HEK293 (cell line): Measurements from ENCODE around the gene KITLG.

Experiments
- SALL2 ChIP-seq: fragments of 450-650 bp; formaldehyde crosslinking; IDR thresholded peaks from 2 replicates; pipeline ENCODE4 v1.5.0; 2017; ENCODE audit warnings: missing biosample characterization, mild to moderate bottlenecking, missing genetic modification characterization, borderline replicate concordance
- ZNF121 ChIP-seq: fragments of 450-650 bp; formaldehyde crosslinking; IDR thresholded peaks from 2 replicates; pipeline ENCODE4 v1.5.1; 2016; ENCODE audit warnings: missing biosample characterization, missing genetic modification characterization
- ZNF324 ChIP-seq: fragments of 450-650 bp; formaldehyde crosslinking; IDR thresholded peaks from 2 replicates; pipeline ENCODE4 v1.5.1; 2016; ENCODE audit warnings: missing biosample characterization, missing genetic modification characterization
- ZNF660 ChIP-seq: fragments of 450-650 bp; IDR thresholded peaks from 2 replicates; pipeline ENCODE4 v1.5.1; 2018; ENCODE audit warnings: missing biosample characterization, mild to moderate bottlenecking, missing genetic modification characterization
- TF ChIP-seq, protein P1 (sequence below): fragments of 450-650 bp; formaldehyde crosslinking; IDR thresholded peaks from 2 replicates; pipeline ENCODE4 v1.5.1; 2016; ENCODE audit warnings: missing biosample characterization, missing genetic modification characterization

DNA sequence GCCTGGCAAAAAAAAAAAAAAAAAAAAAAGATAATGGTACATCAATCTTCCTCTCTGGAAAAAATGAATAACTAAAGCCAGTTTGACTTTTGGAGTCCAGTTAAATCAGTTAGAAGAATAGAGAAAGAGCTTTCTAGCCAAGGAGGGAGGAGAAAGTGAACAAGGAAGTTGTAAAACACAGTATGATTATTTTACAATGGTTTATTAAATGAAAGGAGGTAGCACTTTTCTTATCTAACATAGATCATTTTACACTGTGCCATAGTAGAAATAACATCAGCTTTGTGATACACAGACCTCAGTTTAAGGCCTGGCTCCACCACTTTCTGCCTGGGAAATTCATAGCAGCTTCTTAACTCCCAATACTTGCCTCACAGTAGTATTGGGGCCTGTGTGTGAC is 15.4 kb upstream of the KITLG start:
- TF ChIP-seq, protein P1, sequence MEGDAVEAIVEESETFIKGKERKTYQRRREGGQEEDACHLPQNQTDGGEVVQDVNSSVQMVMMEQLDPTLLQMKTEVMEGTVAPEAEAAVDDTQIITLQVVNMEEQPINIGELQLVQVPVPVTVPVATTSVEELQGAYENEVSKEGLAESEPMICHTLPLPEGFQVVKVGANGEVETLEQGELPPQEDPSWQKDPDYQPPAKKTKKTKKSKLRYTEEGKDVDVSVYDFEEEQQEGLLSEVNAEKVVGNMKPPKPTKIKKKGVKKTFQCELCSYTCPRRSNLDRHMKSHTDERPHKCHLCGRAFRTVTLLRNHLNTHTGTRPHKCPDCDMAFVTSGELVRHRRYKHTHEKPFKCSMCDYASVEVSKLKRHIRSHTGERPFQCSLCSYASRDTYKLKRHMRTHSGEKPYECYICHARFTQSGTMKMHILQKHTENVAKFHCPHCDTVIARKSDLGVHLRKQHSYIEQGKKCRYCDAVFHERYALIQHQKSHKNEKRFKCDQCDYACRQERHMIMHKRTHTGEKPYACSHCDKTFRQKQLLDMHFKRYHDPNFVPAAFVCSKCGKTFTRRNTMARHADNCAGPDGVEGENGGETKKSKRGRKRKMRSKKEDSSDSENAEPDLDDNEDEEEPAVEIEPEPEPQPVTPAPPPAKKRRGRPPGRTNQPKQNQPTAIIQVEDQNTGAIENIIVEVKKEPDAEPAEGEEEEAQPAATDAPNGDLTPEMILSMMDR = no peak
- TF ChIP-seq ZNF324 (tag by site-specific recombination) = no peak
- no peak for TF ChIP-seq SALL2 (tag by site-specific recombination)
- no peak for TF ChIP-seq ZNF660 (tag by site-specific recombination)
- no peak for TF ChIP-seq ZNF121 (tag by site-specific recombination)
